ENCODE measurements around the gene RMND5A. TPM values are rescaled to one million over a fixed set of nuclear protein-coding genes. Genes with fewer than 3 reads are reported as not detected.

RMND5A gene
- polyA plus RNA-seq, 1 donor: 52.8 TPM

- H3K27ac ChIP-seq (ENCODE audit: low read length): no peak overlapping the region
- H3K4me1 ChIP-seq (ENCODE audit: control insufficient read depth, insufficient read depth, low read length): no peaks in the 10 kb centered on the region
- DNase-seq: no peak
- peaks cover 27% of the 10 kb centered on the region for H3K36me3 ChIP-seq (ENCODE audit: control insufficient read depth, insufficient read depth, low read length)
- H3K4me3 ChIP-seq (ENCODE audit: low read length): no peak overlapping the region
- WGBS (ENCODE audit: insufficient coverage, low lambda C conversion rate): 100% methylated on average over 2 of the region's 4 CpGs
- no peaks in the 10 kb centered on the region for H3K27me3 ChIP-seq (ENCODE audit: control insufficient read depth, insufficient read depth, low read length)
- H3K9me3 ChIP-seq (ENCODE audit: control insufficient read depth, low read depth, low read length): no peaks in the 10 kb centered on the region
These were observed 40.3 kb downstream of the RMND5A start for GRCh38 chr2:86760371-86760770.

GRCh38 chr2:86764661-86765309 lies 44.7 kb downstream of the RMND5A start:
- Histone ChIP-seq H3K4me1 (ENCODE audit: control insufficient read depth, insufficient read depth, low read length) (no peaks in the 10 kb centered on the region), H3K9me3 (ENCODE audit: control insufficient read depth, low read depth, low read length) (no peaks in the 10 kb centered on the region), H3K27me3 (ENCODE audit: control insufficient read depth, insufficient read depth, low read length) (no peaks in the 10 kb centered on the region), H3K36me3 (ENCODE audit: control insufficient read depth, insufficient read depth, low read length) (peaks cover 38% of the 10 kb centered on the region), H3K4me3 (ENCODE audit: low read length) (no peak overlapping the region), H3K27ac (ENCODE audit: low read length) (peak overlapping the region; percentile 29)
- 100% methylated on average over 1 of the region's 4 CpGs for WGBS (ENCODE audit: insufficient coverage, low lambda C conversion rate)
- peak; percentile 33 to 68 for DNase-seq

DNA sequence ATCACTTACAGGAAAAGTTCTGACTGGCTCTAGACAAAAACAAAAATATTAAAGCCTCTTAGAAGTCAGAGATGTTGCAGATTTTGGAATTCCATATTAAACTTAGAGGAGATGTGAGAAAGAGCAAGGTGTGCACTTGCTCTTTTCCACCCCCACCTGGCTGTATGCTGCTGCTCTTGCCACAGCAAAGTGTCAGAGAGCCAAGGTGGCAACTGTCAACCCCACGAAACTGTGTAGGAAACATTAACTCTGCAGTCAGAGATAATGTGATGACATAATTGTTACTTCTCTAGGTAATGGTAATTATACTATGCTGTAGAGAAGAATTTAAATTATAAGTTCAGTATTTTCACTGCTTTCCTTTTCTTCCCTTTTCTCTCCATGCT lies 45.2 kb downstream of the RMND5A start:
- no peaks in the 10 kb centered on the region for H3K4me1 ChIP-seq (ENCODE audit: control insufficient read depth, insufficient read depth, low read length)
- H3K27me3 ChIP-seq (ENCODE audit: control insufficient read depth, insufficient read depth, low read length): no peaks in the 10 kb centered on the region
- H3K4me3 ChIP-seq (ENCODE audit: low read length): no peak overlapping the region
- WGBS (ENCODE audit: insufficient coverage, low lambda C conversion rate): no CpG with 5 or more reads among the region's 1 CpG
- no peak overlapping the region for H3K27ac ChIP-seq (ENCODE audit: low read length)
- no peaks in the 10 kb centered on the region for H3K9me3 ChIP-seq (ENCODE audit: control insufficient read depth, low read depth, low read length)
- DNase-seq: no peak
- H3K36me3 ChIP-seq (ENCODE audit: control insufficient read depth, insufficient read depth, low read length): peaks cover 41% of the 10 kb centered on the region

GRCh38 chr2:86768189-86768949 lies 48.3 kb downstream of the RMND5A start:
- Histone ChIP-seq H3K4me1 (ENCODE audit: control insufficient read depth, insufficient read depth, low read length) (no peaks in the 10 kb centered on the region), H3K9me3 (ENCODE audit: control insufficient read depth, low read depth, low read length) (no peaks in the 10 kb centered on the region), H3K27ac (ENCODE audit: low read length) (no peak overlapping the region), H3K4me3 (ENCODE audit: low read length) (no peak overlapping the region), H3K36me3 (ENCODE audit: control insufficient read depth, insufficient read depth, low read length) (peaks cover 56% of the 10 kb centered on the region), H3K27me3 (ENCODE audit: control insufficient read depth, insufficient read depth, low read length) (no peaks in the 10 kb centered on the region)
- WGBS (ENCODE audit: insufficient coverage, low lambda C conversion rate): 100% methylated on average over 1 of the region's 5 CpGs
- no peak for DNase-seq

GRCh38 chr2:86769838-86770237 lies 49.7 kb downstream of the RMND5A start:
- Histone ChIP-seq H3K4me3 (ENCODE audit: low read length) (no peak overlapping the region), H3K36me3 (ENCODE audit: control insufficient read depth, insufficient read depth, low read length) (peaks cover 68% of the 10 kb centered on the region), H3K9me3 (ENCODE audit: control insufficient read depth, low read depth, low read length) (no peaks in the 10 kb centered on the region), H3K27me3 (ENCODE audit: control insufficient read depth, insufficient read depth, low read length) (no peaks in the 10 kb centered on the region), H3K27ac (ENCODE audit: low read length) (no peak overlapping the region), H3K4me1 (ENCODE audit: control insufficient read depth, insufficient read depth, low read length) (no peaks in the 10 kb centered on the region)
- 100% methylated on average over 1 of the region's 4 CpGs for WGBS (ENCODE audit: insufficient coverage, low lambda C conversion rate)
- DNase-seq: no peak

GRCh38 chr2:86770816-86771301 lies 50.8 kb downstream of the RMND5A start:
- DNase-seq: no peak
- Histone ChIP-seq H3K27ac (ENCODE audit: low read length) (no peak overlapping the region), H3K9me3 (ENCODE audit: control insufficient read depth, low read depth, low read length) (no peaks in the 10 kb centered on the region), H3K36me3 (ENCODE audit: control insufficient read depth, insufficient read depth, low read length) (peaks cover 70% of the 10 kb centered on the region), H3K4me1 (ENCODE audit: control insufficient read depth, insufficient read depth, low read length) (no peaks in the 10 kb centered on the region), H3K4me3 (ENCODE audit: low read length) (no peak overlapping the region), H3K27me3 (ENCODE audit: control insufficient read depth, insufficient read depth, low read length) (no peaks in the 10 kb centered on the region)
- no CpG with 5 or more reads among the region's 6 CpGs for WGBS (ENCODE audit: insufficient coverage, low lambda C conversion rate)

GRCh38 chr2:86772611-86773010 lies 52.5 kb downstream of the RMND5A start:
- Histone ChIP-seq H3K36me3 (ENCODE audit: control insufficient read depth, insufficient read depth, low read length) (peaks cover 57% of the 10 kb centered on the region), H3K4me1 (ENCODE audit: control insufficient read depth, insufficient read depth, low read length) (no peaks in the 10 kb centered on the region), H3K27me3 (ENCODE audit: control insufficient read depth, insufficient read depth, low read length) (no peaks in the 10 kb centered on the region), H3K4me3 (ENCODE audit: low read length) (no peak overlapping the region), H3K27ac (ENCODE audit: low read length) (no peak overlapping the region), H3K9me3 (ENCODE audit: control insufficient read depth, low read depth, low read length) (no peaks in the 10 kb centered on the region)
- DNase-seq: no peak
- WGBS (ENCODE audit: insufficient coverage, low lambda C conversion rate): 100% methylated on average over 2 of the region's 5 CpGs

DNA sequence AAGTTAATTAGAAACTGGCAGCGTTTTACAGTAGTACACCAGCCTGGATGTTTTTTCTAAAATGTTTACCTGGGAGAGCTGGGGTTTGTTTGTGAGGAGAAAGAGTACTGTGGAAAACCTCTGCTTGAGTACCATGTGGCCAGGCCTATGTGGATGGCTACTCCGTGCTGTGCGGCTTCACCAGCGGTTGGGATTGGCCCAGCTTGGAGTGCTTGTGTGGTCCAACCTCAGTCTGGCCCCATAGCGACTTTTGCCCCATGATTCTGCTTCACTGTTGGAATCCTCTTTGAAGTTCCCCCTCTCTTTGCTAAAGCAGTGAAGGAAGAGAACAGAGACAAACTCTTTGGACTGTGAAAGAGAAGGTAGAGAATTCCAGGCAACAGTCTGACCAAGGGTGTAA lies 54.8 kb downstream of the RMND5A start:
- Histone ChIP-seq H3K4me3 (ENCODE audit: low read length) (no peak overlapping the region), H3K36me3 (ENCODE audit: control insufficient read depth, insufficient read depth, low read length) (peaks cover 45% of the 10 kb centered on the region), H3K27ac (ENCODE audit: low read length) (no peak overlapping the region), H3K9me3 (ENCODE audit: control insufficient read depth, low read depth, low read length) (no peaks in the 10 kb centered on the region), H3K27me3 (ENCODE audit: control insufficient read depth, insufficient read depth, low read length) (no peaks in the 10 kb centered on the region), H3K4me1 (ENCODE audit: control insufficient read depth, insufficient read depth, low read length) (no peaks in the 10 kb centered on the region)
- no peak for DNase-seq
- no CpG with 5 or more reads among the region's 5 CpGs for WGBS (ENCODE audit: insufficient coverage, low lambda C conversion rate)

DNA sequence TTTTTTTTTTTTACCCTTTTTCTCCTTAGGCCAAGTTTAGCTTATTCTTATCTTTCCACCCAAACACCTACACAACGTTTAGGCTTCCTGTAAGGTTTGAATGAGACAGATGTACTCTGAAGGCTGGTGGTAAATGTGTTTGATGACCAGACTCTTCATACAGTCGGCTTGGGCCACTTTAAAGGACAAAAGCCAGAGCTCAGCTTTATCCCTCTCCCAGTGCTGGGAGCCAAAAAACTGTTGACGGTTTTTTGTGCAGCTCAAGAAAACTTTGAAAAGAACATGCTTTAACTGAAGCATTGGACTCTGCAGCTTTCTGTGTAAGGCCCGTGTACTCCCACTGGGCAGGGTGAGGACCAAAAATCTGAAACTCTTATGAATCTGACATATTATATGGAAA lies 55.2 kb downstream of the RMND5A start:
- H3K27ac ChIP-seq (ENCODE audit: low read length): no peak overlapping the region
- DNase-seq: no peak
- H3K36me3 ChIP-seq (ENCODE audit: control insufficient read depth, insufficient read depth, low read length): peaks cover 41% of the 10 kb centered on the region
- H3K9me3 ChIP-seq (ENCODE audit: control insufficient read depth, low read depth, low read length): no peaks in the 10 kb centered on the region
- no peak overlapping the region for H3K4me3 ChIP-seq (ENCODE audit: low read length)
- whole genome bisulfite sequencing (ENCODE audit: insufficient coverage, low lambda C conversion rate): 100% methylated on average over 1 of the region's 4 CpGs
- H3K27me3 ChIP-seq (ENCODE audit: control insufficient read depth, insufficient read depth, low read length): no peaks in the 10 kb centered on the region
- H3K4me1 ChIP-seq (ENCODE audit: control insufficient read depth, insufficient read depth, low read length): no peaks in the 10 kb centered on the region

- WGBS (ENCODE audit: insufficient coverage, low lambda C conversion rate): no CpG with 5 or more reads among the region's 7 CpGs
- no peaks in the 10 kb centered on the region for H3K4me1 ChIP-seq (ENCODE audit: control insufficient read depth, insufficient read depth, low read length)
- H3K4me3 ChIP-seq (ENCODE audit: low read length): no peak overlapping the region
- no peaks in the 10 kb centered on the region for H3K27me3 ChIP-seq (ENCODE audit: control insufficient read depth, insufficient read depth, low read length)
- H3K9me3 ChIP-seq (ENCODE audit: control insufficient read depth, low read depth, low read length): no peaks in the 10 kb centered on the region
- no peak overlapping the region for H3K27ac ChIP-seq (ENCODE audit: low read length)
- no peak for DNase-seq
- H3K36me3 ChIP-seq (ENCODE audit: control insufficient read depth, insufficient read depth, low read length): peaks cover 29% of the 10 kb centered on the region
These were observed 56.4 kb downstream of the RMND5A start for GRCh38 chr2:86776532-86776931.
